Suppressor macrophage (primary cell): Measurements from ENCODE around the gene ITFG1.
"Not testable (repeated sequence)": the region's sequence is repeated elsewhere in the genome, so short reads cannot be mapped to it uniquely, and the experiment has no call there.

Experiments
- DNase-seq, 4 experiments: peaks; one replicate each; pipeline ENCODE4 v3.0.0-alpha.2; 2020 to 2022

ITFG1 gene

GRCh38 chr16:47473004-47473403 lies 12.1 kb upstream of the ITFG1 start:
- not testable (repeated sequence) for DNase-seq

- no peak for DNase-seq
Observed at GRCh38 chr16:47470810-47471209, 9.9 kb upstream of the ITFG1 start.

DNA sequence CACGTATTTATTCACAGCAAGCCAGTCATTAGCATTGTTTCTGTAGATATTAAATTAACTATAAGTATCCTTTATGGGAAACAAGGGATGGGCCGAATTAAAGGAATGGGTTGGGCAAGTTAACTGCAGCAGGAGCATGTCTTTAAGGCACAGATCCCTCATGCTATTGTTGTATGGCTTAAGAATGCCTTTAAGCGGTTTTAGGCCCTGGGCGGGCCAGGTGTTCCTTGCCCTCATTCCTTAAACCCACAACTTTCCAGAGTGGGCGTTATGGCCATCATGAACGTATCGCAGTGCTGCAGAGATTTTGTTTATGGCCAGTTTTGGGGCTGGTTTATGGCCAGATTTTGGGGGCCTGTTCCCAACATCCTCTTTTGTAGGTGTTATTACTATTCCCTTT lies 9.3 kb upstream of the ITFG1 start:
- DNase-seq, result no peak

GRCh38 chr16:47469227-47469626 lies 8.4 kb upstream of the ITFG1 start:
- DNase-seq, result no peak

GRCh38 chr16:47468070-47468689 lies 7.3 kb upstream of the ITFG1 start:
- DNase-seq, result not testable (repeated sequence)

DNA sequence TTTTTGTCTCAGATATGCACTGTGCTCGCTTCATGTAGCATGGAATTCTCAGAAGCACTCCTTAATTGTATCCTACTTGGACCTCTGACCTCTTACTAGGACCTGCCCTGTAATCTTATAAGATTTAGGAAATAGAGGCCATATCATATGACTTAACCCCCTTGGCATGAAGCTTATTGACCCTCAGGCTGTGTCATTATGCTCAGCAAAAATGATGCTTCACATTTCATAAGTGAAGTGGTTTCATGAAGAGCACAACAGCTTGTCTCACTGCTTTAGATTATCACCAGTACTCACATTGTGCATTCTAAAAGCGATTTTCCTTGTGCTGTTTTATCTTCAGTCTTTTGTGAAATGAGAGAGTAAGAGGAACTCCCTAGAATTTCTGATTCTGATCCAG lies 6.6 kb upstream of the ITFG1 start:
- no peak for DNase-seq

DNA sequence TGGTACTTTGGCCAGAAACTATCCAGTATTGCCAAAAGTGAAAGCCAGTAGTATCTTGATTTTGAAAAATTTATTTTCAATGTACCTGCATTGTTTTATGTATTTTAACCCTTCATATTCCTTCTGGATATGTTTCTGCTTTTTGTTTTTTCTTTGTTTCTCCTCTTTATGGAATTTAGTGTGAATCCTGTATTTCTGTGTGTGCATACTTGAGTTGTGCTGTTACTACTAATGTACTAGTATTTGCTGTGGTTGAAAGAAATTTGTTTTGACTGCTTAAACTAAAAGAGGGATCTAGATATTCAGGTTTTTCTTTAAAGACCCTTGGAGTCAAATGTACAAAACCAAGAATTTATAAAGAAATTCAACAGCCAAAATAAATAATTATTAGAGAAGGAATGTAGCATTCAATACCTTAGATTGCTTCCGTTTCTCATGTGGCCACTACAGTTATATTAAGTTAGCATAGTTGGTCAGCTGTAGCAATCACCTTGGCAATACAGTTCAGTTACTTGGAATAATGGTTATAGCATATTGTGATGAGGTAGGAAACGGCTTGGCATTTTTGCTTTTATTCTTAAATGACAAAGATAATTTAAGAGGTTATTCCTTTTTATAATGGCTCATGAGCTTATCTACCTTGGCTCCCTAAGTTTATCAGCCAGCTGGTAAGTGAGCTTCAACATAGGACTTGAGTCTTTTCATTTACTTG lies 5.2 kb upstream of the ITFG1 start:
- DNase-seq, result no peak

- no peak for DNase-seq
Observed at GRCh38 chr16:47463771-47464624, 3.1 kb upstream of the ITFG1 start.

GRCh38 chr16:47461598-47462266 lies 869 bp upstream of the ITFG1 start:
- DNase-seq, result peak; percentile 77 to 86 (median 82)

DNA sequence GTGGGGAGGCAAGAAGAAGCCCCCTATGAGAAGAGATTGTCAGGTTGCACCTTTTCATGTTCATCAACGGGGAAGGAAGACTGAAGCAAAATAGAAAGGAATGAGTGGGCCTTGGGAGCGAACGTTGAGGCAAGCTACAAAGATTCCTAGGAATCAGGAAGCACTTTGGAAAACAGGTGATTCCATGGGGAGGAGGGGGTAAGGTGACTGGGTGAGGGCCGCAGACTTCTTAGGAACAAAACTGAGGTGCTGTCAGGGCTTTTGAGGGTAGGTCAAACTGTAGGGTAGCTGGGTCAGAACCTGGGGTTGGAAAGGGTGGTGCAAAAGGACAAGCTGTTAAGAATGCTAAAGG lies 528 bp downstream of the ITFG1 start:
- DNase-seq, result no peak

DNA sequence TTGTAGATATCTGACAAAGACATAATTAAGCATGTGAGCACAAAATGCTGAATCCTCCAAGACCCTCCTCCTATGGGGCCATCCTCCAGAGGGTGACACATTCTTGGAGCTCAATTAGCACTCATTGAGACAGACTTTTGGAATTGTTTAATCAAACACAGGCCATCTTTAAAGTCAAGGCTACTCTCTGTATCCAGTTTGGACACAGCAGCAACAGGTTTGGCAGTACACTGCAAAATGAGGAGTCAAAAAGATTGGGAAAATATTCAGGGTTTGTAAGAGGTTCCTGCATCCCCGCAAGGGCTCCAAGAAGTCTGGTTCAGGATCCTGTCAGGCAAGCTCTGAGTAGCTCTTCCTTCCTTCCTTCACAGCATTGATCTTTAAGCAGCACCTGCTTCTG lies 1.3 kb downstream of the ITFG1 start:
- no peak for DNase-seq

- DNase-seq, result no peak
Observed at GRCh38 chr16:47458331-47458730, 2.5 kb downstream of the ITFG1 start.

- no peak for DNase-seq
Observed at GRCh38 chr16:47449788-47450187, 11.1 kb downstream of the ITFG1 start.

DNA sequence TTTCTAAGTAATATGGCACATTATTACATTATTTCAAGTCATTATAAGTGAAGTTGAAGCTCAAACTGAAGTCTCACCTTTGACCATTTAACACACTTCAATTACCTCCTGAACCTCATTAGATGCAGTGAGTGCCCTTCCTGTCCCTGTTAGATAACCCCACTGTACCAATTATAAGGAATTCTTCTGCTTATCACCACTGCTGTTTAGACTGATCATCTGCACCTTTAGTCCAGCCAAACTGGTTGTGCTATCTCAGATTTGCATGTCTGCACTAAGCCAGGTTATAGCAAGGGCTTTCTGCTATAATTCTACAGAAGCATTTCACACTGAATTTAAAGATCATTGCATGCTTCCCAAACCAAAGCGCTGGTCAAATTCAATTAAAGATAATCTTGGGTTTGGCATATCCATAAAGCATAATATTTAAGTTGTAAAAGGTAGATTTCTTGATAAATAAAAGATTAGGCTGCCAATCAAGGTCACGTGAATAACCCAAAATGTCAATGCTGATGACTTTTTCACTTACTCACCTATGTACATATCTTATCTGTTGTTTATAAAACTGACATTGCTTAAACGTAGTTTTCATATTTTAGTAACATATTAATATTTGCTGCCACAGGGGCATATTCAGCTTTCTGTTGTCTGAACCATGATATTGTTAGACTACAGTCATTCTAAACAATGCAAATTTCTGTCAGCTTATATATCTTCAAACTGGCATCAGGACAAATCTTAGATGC lies 11.9 kb downstream of the ITFG1 start:
- no peak for DNase-seq

DNA sequence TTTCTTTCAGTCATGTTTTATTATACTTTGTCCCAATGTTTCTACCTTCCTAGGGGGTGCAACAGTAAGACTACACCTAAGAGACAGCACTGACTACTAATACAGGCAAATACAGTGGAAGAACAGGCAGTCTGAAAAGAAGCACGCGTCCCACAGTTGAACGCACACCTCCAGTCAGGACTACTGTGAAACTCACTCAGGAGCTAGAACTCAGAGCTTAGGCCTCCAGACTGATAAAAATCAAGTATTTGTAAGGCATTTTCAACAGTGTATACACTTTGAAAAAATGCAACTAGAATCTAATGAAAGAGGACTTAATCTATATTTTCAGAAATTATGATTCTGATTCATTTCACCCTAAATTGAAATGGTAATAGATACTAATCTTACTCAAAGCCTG lies 14.4 kb downstream of the ITFG1 start:
- DNase-seq, result no peak

- not testable (repeated sequence) for DNase-seq
Observed at GRCh38 chr16:47442884-47443283, 18.0 kb downstream of the ITFG1 start.

DNA sequence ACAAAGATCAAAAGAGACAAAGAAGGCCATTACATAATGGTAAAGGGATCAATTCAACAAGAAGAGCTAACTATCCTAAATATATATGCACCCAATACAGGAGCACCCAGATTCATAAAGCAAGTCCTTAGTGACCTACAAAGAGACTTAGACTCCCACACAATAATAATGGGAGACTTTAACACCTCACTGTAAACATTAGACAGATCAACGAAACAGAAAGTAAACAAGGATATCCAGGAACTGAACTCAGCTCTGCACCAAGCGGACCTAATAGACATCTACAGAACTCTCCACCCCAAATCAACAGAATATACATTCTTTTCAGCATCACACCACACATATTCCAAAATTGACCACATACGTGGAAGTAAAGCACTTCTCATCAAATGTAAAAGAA lies 20.8 kb downstream of the ITFG1 start:
- DNase-seq, result not testable (repeated sequence)

GRCh38 chr16:47434274-47434673 lies 26.6 kb downstream of the ITFG1 start:
- not testable (repeated sequence) for DNase-seq

- peak in 2 of 4 experiments; percentile 11 for DNase-seq
Observed at GRCh38 chr16:47431960-47432359, 28.9 kb downstream of the ITFG1 start.

- no peak for DNase-seq
Observed at GRCh38 chr16:47426806-47427205, 34.1 kb downstream of the ITFG1 start.

DNA sequence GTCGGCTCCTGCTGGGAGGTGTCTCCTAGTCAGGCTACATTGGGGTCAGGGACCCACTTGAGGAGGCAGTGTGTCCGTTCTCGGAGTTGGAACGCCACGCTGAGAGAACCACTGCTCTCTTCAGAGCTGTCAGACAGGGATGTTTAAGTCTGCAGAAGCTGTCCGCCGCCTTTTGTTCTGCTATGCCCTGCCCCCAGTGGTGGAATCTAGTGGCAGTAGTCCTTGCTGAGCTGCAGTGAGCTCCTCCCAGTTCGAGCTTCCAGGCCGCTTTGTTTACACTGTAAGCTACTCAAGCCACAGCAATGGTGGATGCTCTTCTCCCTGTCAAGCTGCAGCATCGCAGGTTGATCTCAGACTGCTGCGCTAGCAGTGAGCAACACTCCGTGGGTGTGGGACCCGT lies 36.0 kb downstream of the ITFG1 start:
- DNase-seq, result no peak

GRCh38 chr16:47416869-47417268 lies 44.0 kb downstream of the ITFG1 start:
- DNase-seq, result no peak
